SU-DHL-6 (cell line): Measurements from ENCODE around the gene SLC2A8.

ENCODE experiments used
- H2AFZ ChIP-seq: fragments of 200-600 bp; sonication (generic); 2 replicates; pipeline ENCODE4 v1.6.1; 2014; ENCODE audit warnings: low read depth, mild to moderate bottlenecking, moderate library complexity, mixed read lengths, antibody characterized with exemption, low read length; ENCODE audit not compliant: severe bottlenecking
- H3F3A ChIP-seq: fragments of 200-600 bp; shearing (Covaris generic); 2 replicates; pipeline ENCODE4 v1.6.0; 2016; ENCODE audit warnings: antibody characterized with exemption, mild to moderate bottlenecking; ENCODE audit not compliant: insufficient read depth
- H3K27ac ChIP-seq: fragments of 200-600 bp; sonication (generic); 2 replicates; pipeline ENCODE4 v1.5.1; 2016; ENCODE audit warnings: low read depth, mild to moderate bottlenecking, low read length, moderate library complexity, mixed read lengths
- H3K27me3 ChIP-seq: fragments of 200-600 bp; sonication (generic), shearing (Covaris generic); 2 replicates; pipeline ENCODE4 v1.6.0; 2014; ENCODE audit warnings: mild to moderate bottlenecking, low read length
- H3K36me3 ChIP-seq: fragments of 200-600 bp; sonication (generic); 2 replicates; pipeline ENCODE4 v1.6.1; 2014; ENCODE audit warnings: mild to moderate bottlenecking, low read length, mixed read lengths
- H3K4me2 ChIP-seq: fragments of 300-600, 200-600 bp; shearing (Covaris generic), sonication (generic); 2 replicates; pipeline ENCODE4 v1.6.0; 2014; ENCODE audit warnings: low read length, low read depth, mild to moderate bottlenecking; ENCODE audit not compliant: poor library complexity, severe bottlenecking
- H3K4me3 ChIP-seq: fragments of 200-600 bp; sonication (generic); 2 replicates; pipeline ENCODE4 v1.5.1; 2014; ENCODE audit warnings: antibody characterized with exemption, low read length, mild to moderate bottlenecking, mixed read lengths; ENCODE audit not compliant: insufficient read depth, poor library complexity, severe bottlenecking
- H3K79me2 ChIP-seq: fragments of 200-600 bp; sonication (generic); 2 replicates; pipeline ENCODE4 v1.6.1; 2014; ENCODE audit warnings: mild to moderate bottlenecking, low read length, moderate library complexity; ENCODE audit not compliant: insufficient read depth
- H3K9ac ChIP-seq: fragments of 200-600 bp; sonication (generic); 2 replicates; pipeline ENCODE4 v1.7.0; 2014; ENCODE audit warnings: mild to moderate bottlenecking, low read length
- H3K9me2 ChIP-seq: fragments of 200-600 bp; sonication (generic); replicated peaks from 2 replicates; pipeline ENCODE4 v1.6.1; 2014; ENCODE audit warnings: low read length; ENCODE audit not compliant: insufficient read depth
- H3K9me3 ChIP-seq: fragments of 200-600 bp; sonication (generic); 2 replicates; pipeline ENCODE4 v1.6.1; 2014; ENCODE audit warnings: low read length, mixed read lengths; ENCODE audit not compliant: insufficient read depth
- H4K20me1 ChIP-seq: fragments of 200-600 bp; sonication (generic); 2 replicates; pipeline ENCODE4 v1.6.1; 2014; ENCODE audit warnings: low read depth, mild to moderate bottlenecking, antibody characterized with exemption, low read length, moderate library complexity, mixed read lengths
- EZH2phosphoT487 ChIP-seq: fragments of 200-600 bp; sonication (generic), shearing (Covaris generic); conservative IDR thresholded peaks from 2 replicates; pipeline ENCODE4 v1.6.1; 2018; ENCODE audit warnings: mild to moderate bottlenecking, antibody characterized with exemption, low read length, moderate library complexity, mixed read lengths
- TF ChIP-seq, protein P1 (sequence below): fragments of 200-600 bp; sonication (generic); IDR thresholded peaks from one replicate; pipeline ENCODE4 v1.5.1; 2017; ENCODE audit warnings: antibody characterized with exemption, mild to moderate bottlenecking, low read length, moderate library complexity; ENCODE audit not compliant: insufficient read depth, poor library complexity, severe bottlenecking

Gene SLC2A8

DNA sequence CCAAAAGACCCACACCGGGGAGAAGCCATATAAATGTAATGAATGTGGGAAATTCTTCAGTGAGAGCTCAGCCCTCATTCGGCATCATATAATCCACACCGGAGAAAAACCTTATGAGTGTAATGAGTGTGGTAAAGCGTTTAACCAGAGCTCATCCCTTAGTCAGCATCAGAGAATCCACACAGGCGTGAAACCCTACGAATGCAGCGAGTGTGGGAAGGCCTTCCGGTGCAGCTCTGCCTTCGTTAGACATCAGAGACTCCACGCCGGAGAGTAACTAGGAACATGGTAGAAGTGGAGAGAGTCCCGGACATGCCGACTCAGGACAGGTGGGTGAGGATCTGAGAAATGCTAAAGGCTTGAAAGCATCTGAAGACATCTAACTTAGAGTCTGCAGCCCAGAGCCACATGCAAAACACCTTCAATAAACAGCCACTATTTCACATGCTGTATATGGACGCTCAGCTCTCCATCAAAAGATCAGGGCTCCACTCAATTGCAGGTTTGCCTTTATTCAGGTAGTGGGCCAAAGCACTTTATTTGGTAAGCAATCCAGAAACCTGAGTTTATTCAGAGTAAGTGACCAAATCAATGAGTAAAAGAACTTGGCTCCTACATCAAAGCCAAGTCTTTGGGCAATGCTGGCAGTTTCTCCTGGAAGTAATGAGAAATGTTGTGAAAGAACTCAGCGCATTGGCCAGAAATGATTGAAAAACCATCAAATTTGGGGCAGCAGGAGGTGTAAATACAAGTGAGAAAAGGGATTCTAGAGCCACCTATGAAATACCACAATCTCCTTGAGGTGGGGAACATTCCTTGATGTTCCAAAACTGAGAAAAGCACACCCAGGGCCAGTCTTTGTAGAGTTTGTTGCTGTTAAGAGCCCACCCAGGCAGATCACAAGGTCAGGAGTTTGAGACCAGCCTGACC is 48.2 kb downstream of the SLC2A8 start:
- peaks cover 60% of the 10 kb centered on the region for H3F3A ChIP-seq
- no peaks in the 10 kb centered on the region for H3K9me2 ChIP-seq
- peaks cover 15% of the 10 kb centered on the region for H3K79me2 ChIP-seq
- H3K4me3 ChIP-seq, result no peak overlapping the region
- no peak overlapping the region for H3K9ac ChIP-seq
- H2AFZ ChIP-seq, result no peak overlapping the region
- H3K36me3 ChIP-seq, result peaks cover 31% of the 10 kb centered on the region
- no peaks in the 10 kb centered on the region for H3K9me3 ChIP-seq
- H4K20me1 ChIP-seq, result peaks cover 11% of the 10 kb centered on the region; the same call in 1 of the 2 replicates
- TF ChIP-seq, protein P1, sequence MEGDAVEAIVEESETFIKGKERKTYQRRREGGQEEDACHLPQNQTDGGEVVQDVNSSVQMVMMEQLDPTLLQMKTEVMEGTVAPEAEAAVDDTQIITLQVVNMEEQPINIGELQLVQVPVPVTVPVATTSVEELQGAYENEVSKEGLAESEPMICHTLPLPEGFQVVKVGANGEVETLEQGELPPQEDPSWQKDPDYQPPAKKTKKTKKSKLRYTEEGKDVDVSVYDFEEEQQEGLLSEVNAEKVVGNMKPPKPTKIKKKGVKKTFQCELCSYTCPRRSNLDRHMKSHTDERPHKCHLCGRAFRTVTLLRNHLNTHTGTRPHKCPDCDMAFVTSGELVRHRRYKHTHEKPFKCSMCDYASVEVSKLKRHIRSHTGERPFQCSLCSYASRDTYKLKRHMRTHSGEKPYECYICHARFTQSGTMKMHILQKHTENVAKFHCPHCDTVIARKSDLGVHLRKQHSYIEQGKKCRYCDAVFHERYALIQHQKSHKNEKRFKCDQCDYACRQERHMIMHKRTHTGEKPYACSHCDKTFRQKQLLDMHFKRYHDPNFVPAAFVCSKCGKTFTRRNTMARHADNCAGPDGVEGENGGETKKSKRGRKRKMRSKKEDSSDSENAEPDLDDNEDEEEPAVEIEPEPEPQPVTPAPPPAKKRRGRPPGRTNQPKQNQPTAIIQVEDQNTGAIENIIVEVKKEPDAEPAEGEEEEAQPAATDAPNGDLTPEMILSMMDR, result no peak
- TF ChIP-seq EZH2phosphoT487, result no peak
- no peak overlapping the region for H3K4me2 ChIP-seq
- no peaks in the 10 kb centered on the region for H3K27me3 ChIP-seq
- no peak overlapping the region for H3K27ac ChIP-seq

DNA sequence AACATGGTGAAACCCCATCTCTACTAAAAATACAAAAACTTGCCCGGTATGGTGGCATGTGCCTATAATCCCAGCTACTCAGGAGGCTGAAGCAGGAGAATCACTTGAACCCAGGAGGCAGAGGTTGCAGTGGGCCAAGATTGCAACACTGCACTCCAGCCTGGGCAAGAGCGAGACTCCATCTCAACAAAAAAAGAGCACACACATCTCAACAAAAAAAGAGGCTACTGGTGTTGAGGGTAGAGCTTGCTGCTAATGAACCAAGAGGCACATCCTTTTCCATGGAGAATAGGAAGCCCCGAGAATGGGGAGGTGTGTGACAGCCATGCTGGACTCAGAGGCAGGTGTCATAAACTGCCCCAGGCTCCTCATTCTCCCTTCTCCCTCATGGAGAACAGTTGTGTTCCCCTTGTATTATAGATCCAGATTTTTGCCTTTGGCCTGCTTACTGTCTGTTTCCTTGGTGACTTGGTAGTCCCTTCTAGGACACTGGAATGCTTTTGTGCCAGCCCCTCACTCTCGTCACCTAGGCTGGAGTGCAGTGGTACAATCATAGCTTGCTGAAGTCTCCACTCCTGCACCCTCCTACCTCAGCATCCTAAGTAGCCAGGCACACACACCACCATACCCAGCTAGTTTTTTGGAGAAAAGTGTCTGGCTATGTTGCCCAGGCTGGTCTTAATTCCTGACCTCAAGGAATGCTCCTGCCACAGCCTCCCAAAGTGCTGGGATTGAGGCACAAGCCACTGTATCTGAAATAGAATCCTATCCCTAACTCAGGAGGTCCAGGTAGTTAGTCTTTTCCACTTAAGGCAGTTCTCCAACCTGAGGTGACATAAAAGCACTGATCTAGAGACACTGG is 49.1 kb downstream of the SLC2A8 start:
- TF ChIP-seq EZH2phosphoT487, result no peak
- TF ChIP-seq, protein P1, result no peak
- no peaks in the 10 kb centered on the region for H3K9me3 ChIP-seq
- no peaks in the 10 kb centered on the region for H3K9me2 ChIP-seq
- H3K4me2 ChIP-seq, result no peak overlapping the region
- no peak overlapping the region for H3K9ac ChIP-seq
- peaks cover 38% of the 10 kb centered on the region for H3K36me3 ChIP-seq
- H2AFZ ChIP-seq, result no peak overlapping the region
- peaks cover 69% of the 10 kb centered on the region for H3F3A ChIP-seq
- peaks cover 11% of the 10 kb centered on the region; the same call in 1 of the 2 replicates for H4K20me1 ChIP-seq
- H3K79me2 ChIP-seq, result peaks cover 24% of the 10 kb centered on the region
- H3K27ac ChIP-seq, result 0 out of 2 replicates have a peak overlapping the region, but pooled peaks have one; percentile 18
- H3K27me3 ChIP-seq, result no peaks in the 10 kb centered on the region
- no peak overlapping the region for H3K4me3 ChIP-seq

DNA sequence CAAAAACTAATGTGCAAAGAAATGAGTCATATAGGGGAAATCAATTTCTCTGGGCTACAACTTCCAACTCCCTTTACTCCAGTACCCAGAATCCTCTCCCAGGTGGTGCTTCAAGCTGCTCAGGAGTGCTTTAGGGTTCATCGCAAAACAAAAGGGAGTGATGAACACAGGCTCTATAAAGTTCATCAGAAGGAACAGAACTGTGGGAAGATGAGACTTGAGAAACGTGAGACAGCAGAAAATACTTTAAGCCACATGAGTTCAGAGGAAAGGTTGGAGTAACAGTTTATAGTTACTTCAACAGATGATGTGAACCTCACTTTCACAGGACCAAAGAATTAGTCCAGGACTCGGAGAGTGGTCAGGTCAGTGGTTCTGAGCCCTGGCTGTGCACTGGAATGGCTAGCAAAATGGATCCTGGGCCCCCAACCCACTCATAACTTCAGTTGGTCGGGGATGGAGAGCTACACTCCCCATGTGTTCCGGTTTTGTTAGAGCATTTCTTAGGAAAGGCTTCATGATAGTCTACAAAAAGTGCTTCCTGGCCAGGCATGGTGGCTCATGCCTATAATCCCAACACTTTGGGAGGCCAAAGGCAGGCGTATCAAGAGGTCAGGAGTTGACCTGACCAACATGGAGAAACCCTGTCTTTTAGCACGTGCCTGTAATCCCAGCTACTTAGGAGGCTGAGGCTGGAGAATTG is 49.9 kb downstream of the SLC2A8 start:
- Histone ChIP-seq H3K9me2 (no peaks in the 10 kb centered on the region), H3K79me2 (peaks cover 25% of the 10 kb centered on the region), H3K4me3 (no peak overlapping the region), H2AFZ (no peak overlapping the region), H3K27ac (0 out of 2 replicates have a peak overlapping the region, but pooled peaks have one; percentile 18), H4K20me1 (peaks cover 11% of the 10 kb centered on the region; the same call in 1 of the 2 replicates), H3K9ac (no peak overlapping the region), H3F3A (peaks cover 70% of the 10 kb centered on the region), H3K4me2 (no peak overlapping the region), H3K27me3 (no peaks in the 10 kb centered on the region), H3K36me3 (peaks cover 38% of the 10 kb centered on the region), H3K9me3 (no peaks in the 10 kb centered on the region)
- TF ChIP-seq, protein P1, result no peak
- TF ChIP-seq EZH2phosphoT487, result no peak
